ENCODE measurements around the gene GAB1. TPM values are rescaled to one million over a fixed set of nuclear protein-coding genes. Genes with fewer than 3 reads are reported as not detected.

The GAB1 gene
- total RNA-seq, 1 experiment from 2014 or later, result 5.9 TPM

DNA sequence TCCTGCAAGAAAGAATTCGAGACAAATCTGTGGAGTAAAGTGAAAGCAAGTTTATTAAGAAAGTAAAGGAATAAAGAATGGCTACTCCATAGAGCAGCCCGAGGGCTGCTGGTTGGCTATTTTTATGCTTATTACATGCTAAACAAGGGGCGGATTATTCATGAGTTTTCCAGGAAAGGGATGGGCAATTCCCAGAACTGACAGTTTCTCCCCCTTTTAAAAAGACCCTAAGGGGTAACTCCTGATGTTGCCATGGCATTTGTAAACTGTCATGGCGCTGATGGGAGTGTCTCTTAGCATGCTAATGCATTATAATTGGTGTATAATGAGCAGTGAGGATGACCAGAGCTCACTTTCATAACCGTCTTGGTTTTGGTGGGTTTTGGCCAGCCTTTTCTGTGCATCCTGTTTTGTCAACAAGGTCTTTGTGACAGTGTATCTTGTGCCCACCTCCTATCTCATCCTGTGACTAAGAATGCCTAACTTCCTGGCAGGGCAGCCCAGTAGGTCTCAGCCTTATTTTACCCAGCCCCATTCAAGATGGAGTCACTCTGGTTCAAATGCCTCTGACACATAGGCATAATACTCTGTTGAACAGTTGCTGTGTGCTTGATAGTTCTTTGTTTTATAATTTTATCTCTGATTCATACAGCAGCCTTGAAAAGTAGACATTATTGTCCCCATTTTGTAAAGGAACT lies 25.8 kb downstream of the GAB1 start:
- Mint-ChIP-seq H3K9me3 (ENCODE audit: unreplicated experiment) (no peaks in the 10 kb centered on the region), H3K27me3 (ENCODE audit: insufficient read depth, unreplicated experiment) (no peaks in the 10 kb centered on the region), H3K4me1 (ENCODE audit: insufficient read depth, unreplicated experiment) (peaks cover 34% of the 10 kb centered on the region), H3K36me3 (ENCODE audit: insufficient read depth, unreplicated experiment) (peaks cover 7% of the 10 kb centered on the region), H3K27ac (ENCODE audit: low read depth, unreplicated experiment) (no peak overlapping the region), H3K4me3 (ENCODE audit: unreplicated experiment) (no peak overlapping the region)
- no peak for DNase-seq (ENCODE audit: unreplicated experiment)
- ChIA-PET CTCF (interaction anchor here (1.0 kb wide), 1 partner anchor 15 kb away, joined by 3 read pairs; no protein-coding TSS in a partner anchor), POLR2A (interaction anchor here (1.2 kb wide), 1 partner anchor 27 kb away, joined by 3 read pairs; no protein-coding TSS in a partner anchor)
- no TSS peak for BruUV-seq (replicated peaks)
- intact Hi-C loops (cut with micrococcal nuclease), result no loop called here
- TF ChIP-seq, protein P1, sequence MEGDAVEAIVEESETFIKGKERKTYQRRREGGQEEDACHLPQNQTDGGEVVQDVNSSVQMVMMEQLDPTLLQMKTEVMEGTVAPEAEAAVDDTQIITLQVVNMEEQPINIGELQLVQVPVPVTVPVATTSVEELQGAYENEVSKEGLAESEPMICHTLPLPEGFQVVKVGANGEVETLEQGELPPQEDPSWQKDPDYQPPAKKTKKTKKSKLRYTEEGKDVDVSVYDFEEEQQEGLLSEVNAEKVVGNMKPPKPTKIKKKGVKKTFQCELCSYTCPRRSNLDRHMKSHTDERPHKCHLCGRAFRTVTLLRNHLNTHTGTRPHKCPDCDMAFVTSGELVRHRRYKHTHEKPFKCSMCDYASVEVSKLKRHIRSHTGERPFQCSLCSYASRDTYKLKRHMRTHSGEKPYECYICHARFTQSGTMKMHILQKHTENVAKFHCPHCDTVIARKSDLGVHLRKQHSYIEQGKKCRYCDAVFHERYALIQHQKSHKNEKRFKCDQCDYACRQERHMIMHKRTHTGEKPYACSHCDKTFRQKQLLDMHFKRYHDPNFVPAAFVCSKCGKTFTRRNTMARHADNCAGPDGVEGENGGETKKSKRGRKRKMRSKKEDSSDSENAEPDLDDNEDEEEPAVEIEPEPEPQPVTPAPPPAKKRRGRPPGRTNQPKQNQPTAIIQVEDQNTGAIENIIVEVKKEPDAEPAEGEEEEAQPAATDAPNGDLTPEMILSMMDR (IDR thresholded peaks at IDR 0.05; ENCODE audit: unreplicated experiment), result no peak

DNA sequence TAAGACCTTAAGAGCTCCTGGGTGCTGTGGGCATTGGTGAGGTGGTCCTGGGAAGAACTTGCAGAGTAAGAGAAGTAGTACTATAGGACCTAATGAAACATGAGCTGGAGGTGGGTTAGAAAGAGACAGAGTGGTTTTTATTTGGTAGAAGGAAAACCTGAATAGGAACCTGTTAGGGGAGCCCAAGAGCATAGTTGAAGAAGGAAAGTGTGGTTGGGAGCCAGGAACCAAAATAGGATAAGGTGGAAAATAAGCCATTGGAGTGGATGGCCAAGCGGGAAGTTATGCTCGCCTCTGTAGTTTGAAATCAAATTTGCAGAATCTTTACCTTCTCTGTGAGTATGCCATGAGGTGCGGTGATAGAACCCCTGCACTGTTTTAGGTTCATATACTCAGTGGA lies 26.7 kb downstream of the GAB1 start:
- ChIA-PET POLR2A (no interaction called here), CTCF (no interaction called here)
- Mint-ChIP-seq H3K27ac (ENCODE audit: low read depth, unreplicated experiment) (no peak overlapping the region), H3K4me3 (ENCODE audit: unreplicated experiment) (no peak overlapping the region), H3K36me3 (ENCODE audit: insufficient read depth, unreplicated experiment) (peaks cover 7% of the 10 kb centered on the region), H3K27me3 (ENCODE audit: insufficient read depth, unreplicated experiment) (no peaks in the 10 kb centered on the region), H3K4me1 (ENCODE audit: insufficient read depth, unreplicated experiment) (peaks cover 34% of the 10 kb centered on the region), H3K9me3 (ENCODE audit: unreplicated experiment) (no peaks in the 10 kb centered on the region)
- BruUV-seq (replicated peaks), result no TSS peak
- TF ChIP-seq, protein P1 (IDR thresholded peaks at IDR 0.05; ENCODE audit: unreplicated experiment), result no peak
- intact Hi-C loops (cut with micrococcal nuclease), result no loop called here
- no peak for DNase-seq (ENCODE audit: unreplicated experiment)

DNA sequence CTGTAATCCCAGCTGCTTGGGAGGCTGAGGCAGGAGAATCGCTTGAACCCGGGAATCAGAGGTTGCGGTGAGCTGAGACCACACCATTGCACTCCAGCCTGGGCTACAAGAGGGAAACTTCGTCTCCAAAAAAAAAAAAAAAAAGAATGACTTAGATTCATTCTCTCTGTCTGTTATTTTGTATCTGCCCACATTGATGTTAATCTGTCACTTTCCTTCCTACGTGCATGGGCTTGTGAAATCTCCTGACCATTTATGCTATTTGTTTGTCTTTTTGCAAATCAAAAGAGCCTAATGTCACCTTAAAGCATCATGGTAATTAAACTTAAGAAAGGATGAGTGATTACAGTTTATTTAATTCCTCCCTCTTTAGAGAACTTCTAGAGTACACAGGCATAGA lies 27.4 kb downstream of the GAB1 start:
- no TSS peak for BruUV-seq (replicated peaks)
- POLR2A ChIA-PET, result no interaction called here
- CTCF ChIA-PET, result no interaction called here
- Mint-ChIP-seq H3K27ac (ENCODE audit: low read depth, unreplicated experiment) (no peak overlapping the region), H3K4me3 (ENCODE audit: unreplicated experiment) (no peak overlapping the region), H3K36me3 (ENCODE audit: insufficient read depth, unreplicated experiment) (peaks cover 7% of the 10 kb centered on the region), H3K9me3 (ENCODE audit: unreplicated experiment) (no peaks in the 10 kb centered on the region), H3K27me3 (ENCODE audit: insufficient read depth, unreplicated experiment) (no peaks in the 10 kb centered on the region), H3K4me1 (ENCODE audit: insufficient read depth, unreplicated experiment) (peaks cover 27% of the 10 kb centered on the region)
- TF ChIP-seq, protein P1 (IDR thresholded peaks at IDR 0.05; ENCODE audit: unreplicated experiment), result no peak
- intact Hi-C loops (cut with micrococcal nuclease), result no loop called here
- no peak for DNase-seq (ENCODE audit: unreplicated experiment)

DNA sequence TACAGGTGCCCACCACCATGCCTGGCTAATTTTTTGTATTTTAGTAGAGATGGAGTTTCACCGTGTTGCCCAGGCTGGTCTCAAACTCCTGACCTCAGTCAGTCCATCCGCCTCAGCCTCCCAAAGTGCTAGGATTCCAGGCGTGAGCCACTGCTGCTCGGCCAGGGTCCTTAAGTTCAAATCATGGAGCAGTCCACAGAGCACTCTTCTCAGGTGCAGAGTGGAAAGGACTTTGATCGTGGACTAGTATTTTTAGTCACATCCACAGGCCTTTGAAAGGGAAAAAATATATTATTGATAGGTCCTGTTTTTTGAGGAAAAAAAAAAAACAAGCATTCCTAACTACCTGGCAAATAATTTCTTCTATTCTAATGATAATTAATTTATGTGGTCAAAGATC lies 31.2 kb downstream of the GAB1 start:
- no peaks in the 10 kb centered on the region for H3K36me3 Mint-ChIP-seq (ENCODE audit: insufficient read depth, unreplicated experiment)
- CTCF ChIA-PET, result no interaction called here
- POLR2A ChIA-PET, result interaction anchor here (0.7 kb wide), 1 partner anchor 14 kb away, joined by 4 read pairs; no protein-coding TSS in a partner anchor
- no peak for DNase-seq (ENCODE audit: unreplicated experiment)
- no peak overlapping the region for H3K27ac Mint-ChIP-seq (ENCODE audit: low read depth, unreplicated experiment)
- no peaks in the 10 kb centered on the region for H3K27me3 Mint-ChIP-seq (ENCODE audit: insufficient read depth, unreplicated experiment)
- H3K4me1 Mint-ChIP-seq (ENCODE audit: insufficient read depth, unreplicated experiment), result peaks cover 5% of the 10 kb centered on the region
- intact Hi-C loops (cut with micrococcal nuclease), result no loop called here
- BruUV-seq (replicated peaks), result no TSS peak
- H3K4me3 Mint-ChIP-seq (ENCODE audit: unreplicated experiment), result no peak overlapping the region
- TF ChIP-seq, protein P1 (IDR thresholded peaks at IDR 0.05; ENCODE audit: unreplicated experiment), result no peak
- no peaks in the 10 kb centered on the region for H3K9me3 Mint-ChIP-seq (ENCODE audit: unreplicated experiment)

Measured in MCF 10A (cell line).